ENCODE data around the gene NECAB2.

DNA sequence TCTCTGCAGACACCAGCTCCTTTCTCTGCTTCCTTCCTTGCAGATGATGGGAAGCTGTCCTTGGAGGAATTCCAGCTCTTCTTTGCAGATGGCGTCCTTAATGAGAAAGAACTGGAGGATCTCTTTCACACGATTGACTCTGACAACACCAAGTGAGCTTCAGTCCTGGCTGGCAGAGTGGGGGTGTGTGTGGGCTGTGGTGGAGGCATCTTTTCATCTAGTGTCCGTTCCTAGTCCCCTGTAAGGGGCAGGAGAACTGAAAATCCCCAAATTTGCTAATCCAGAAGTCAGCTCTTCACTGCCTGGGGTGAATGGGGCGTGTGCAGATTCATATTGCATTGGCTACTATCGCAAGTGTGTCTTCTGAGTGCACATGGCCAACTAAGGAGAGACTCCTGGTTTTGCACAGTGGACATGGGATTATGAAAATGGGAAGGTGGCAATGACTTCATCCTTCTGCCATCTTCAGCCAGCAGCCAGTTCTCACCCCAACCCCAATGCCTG, 10.4 kb downstream of the NECAB2 start:
- TF ChIP-seq, protein P1, sequence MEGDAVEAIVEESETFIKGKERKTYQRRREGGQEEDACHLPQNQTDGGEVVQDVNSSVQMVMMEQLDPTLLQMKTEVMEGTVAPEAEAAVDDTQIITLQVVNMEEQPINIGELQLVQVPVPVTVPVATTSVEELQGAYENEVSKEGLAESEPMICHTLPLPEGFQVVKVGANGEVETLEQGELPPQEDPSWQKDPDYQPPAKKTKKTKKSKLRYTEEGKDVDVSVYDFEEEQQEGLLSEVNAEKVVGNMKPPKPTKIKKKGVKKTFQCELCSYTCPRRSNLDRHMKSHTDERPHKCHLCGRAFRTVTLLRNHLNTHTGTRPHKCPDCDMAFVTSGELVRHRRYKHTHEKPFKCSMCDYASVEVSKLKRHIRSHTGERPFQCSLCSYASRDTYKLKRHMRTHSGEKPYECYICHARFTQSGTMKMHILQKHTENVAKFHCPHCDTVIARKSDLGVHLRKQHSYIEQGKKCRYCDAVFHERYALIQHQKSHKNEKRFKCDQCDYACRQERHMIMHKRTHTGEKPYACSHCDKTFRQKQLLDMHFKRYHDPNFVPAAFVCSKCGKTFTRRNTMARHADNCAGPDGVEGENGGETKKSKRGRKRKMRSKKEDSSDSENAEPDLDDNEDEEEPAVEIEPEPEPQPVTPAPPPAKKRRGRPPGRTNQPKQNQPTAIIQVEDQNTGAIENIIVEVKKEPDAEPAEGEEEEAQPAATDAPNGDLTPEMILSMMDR (IDR thresholded peaks at IDR 0.05; ENCODE audit: insufficient read depth, low read depth, low read length) = no peak
- TF ChIP-seq EZH2 (IDR thresholded peaks at IDR 0.05; ENCODE audit: insufficient read depth, low read length) = no peak
